SK-N-MC (cell line): Measurements from ENCODE around the gene CARD11.

Source experiments
- EZH2 ChIP-seq: fragments of 200-600 bp; sonication (generic); IDR thresholded peaks from one replicate; pipeline ENCODE4 v1.6.1; 2017; ENCODE audit warnings: antibody characterized with exemption
- POLR2AphosphoS5 ChIP-seq: IDR thresholded peaks from 2 replicates; pipeline ENCODE4 v1.6.1; 2012; ENCODE audit warnings: mild to moderate bottlenecking, low read depth, low read length, borderline replicate concordance

DNA sequence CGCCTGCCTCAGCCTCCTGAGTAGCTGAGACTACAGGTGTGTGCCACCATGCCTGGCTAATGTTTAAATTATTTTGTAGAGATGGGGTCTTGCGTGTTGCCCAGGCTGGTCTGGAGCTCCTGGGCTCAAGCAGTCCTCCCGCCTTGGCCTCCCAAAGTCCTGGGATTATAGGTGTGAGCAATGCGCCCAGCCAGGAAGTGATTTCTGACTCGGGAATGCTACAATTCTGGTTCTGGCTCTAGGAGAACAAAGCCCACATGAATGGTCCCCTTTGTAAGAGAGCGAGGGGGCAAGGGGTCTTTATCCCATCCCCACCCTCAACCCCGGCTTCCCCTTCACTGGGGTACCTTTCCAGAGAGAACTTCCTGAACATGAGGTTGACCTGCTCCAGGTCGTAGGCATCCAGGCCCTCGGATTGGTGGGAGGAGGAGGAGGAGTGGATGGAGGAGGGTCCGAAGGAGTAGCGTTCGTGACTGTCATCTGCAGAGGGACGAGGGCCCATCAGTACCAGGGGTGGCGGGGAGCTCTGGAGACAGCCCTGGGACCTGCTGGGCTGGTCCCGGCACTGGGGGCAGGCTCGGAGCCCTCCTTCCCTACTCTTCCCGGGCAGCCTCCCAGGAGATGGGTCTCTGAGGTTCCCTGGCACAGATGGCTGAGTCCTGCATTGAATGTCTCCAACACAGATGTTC, 119.6 kb downstream of the CARD11 start:
- no peak for TF ChIP-seq EZH2
- no peak for TF ChIP-seq POLR2AphosphoS5
